ENCODE results near the gene BAZ1B. TPM values are rescaled to one million over a fixed set of nuclear protein-coding genes. Genes with fewer than 3 reads are reported as not detected.

The BAZ1B gene
- total and polyA plus RNA-seq, 2 of the 4 experiments (the other 2 are of a cell fraction) = 20.2 to 45.0 TPM

- H3K4me3 ChIP-seq (ENCODE audit: insufficient read depth, low read depth, low read length) = no peak overlapping the region
- H3K9me1 ChIP-seq (ENCODE audit: insufficient read depth, low read length) = no peaks in the 10 kb centered on the region
- no TSS peak for BruUV-seq (replicated peaks)
- H4K8ac ChIP-seq (ENCODE audit: low read depth in 2 of 2, low read length in 2 of 2) = no peak overlapping the region
- H3K4ac ChIP-seq (ENCODE audit: low read depth, low read length) = no peak overlapping the region
- H2BK20ac ChIP-seq (ENCODE audit: low read depth, low read length) = no peak overlapping the region
- no peak overlapping the region for H3K56ac ChIP-seq (ENCODE audit: extremely low read depth, insufficient read depth, low read length)
- H4K20me1 ChIP-seq (ENCODE audit: insufficient read depth, low read length) = no peaks in the 10 kb centered on the region
- no peak overlapping the region for H3K4me2 ChIP-seq (ENCODE audit: low read depth, low read length)
- in situ Hi-C loops (cut with MboI; ENCODE audit: low sequenced_read_pairs) (no loop called here), dilution Hi-C loops (cut with HindIII; ENCODE audit: low sequenced_read_pairs, unreplicated experiment) (no loop called here), intact Hi-C loops (cut with micrococcal nuclease) (loop anchor here (5.0 kb wide), 1 partner anchor 78 kb away; no protein-coding TSS in a partner anchor)
- ChIA-PET CTCF (no interaction called here), POLR2A (ENCODE audit: unreplicated experiment) (no interaction called here)
- peak overlapping the region; percentile 42 for H2AK9ac ChIP-seq (replicated peaks; ENCODE audit: low read depth, low read length, poor library complexity)
- no peak for DNase-seq
- H3K79me1 ChIP-seq (ENCODE audit: low read depth in 1 of 2, low read length in 2 of 2) = no peaks in the 10 kb centered on the region
- no peak overlapping the region for H4K91ac ChIP-seq (ENCODE audit: insufficient read depth, low read depth, low read length)
- H4K5ac ChIP-seq (ENCODE audit: low read depth, low read length) = no peak overlapping the region
- H2BK120ac ChIP-seq (ENCODE audit: low read depth, low read length) = no peak overlapping the region
- peak overlapping the region; percentile 43 for H2AFZ ChIP-seq (replicated peaks; ENCODE audit: low read length, poor library complexity)
- no peaks in the 10 kb centered on the region for H3K9me3 ChIP-seq (ENCODE audit: control insufficient read depth, insufficient read depth, low read length)
- no peaks in the 10 kb centered on the region; the same call in 1 of the 2 replicates for H3K4me1 ChIP-seq (ENCODE audit: control insufficient read depth, insufficient read depth, low read length)
- no peak overlapping the region for H3K27ac ChIP-seq (ENCODE audit: insufficient read depth, low read length)
- H3K27me3 ChIP-seq (ENCODE audit: control insufficient read depth, insufficient read depth, low read length) = no peaks in the 10 kb centered on the region
- H2AK5ac ChIP-seq (ENCODE audit: low read depth, low read length) = no peak overlapping the region; the same call in 1 of the 2 replicates
- H2BK5ac ChIP-seq (ENCODE audit: low read depth, low read length, poor library complexity, severe bottlenecking) = no peak overlapping the region
- no peak overlapping the region for H3K18ac ChIP-seq (ENCODE audit: low read depth, low read length)
- H2BK15ac ChIP-seq (ENCODE audit: low read depth, low read length) = no peak overlapping the region
- H3K14ac ChIP-seq (replicated peaks; ENCODE audit: low read depth, low read length) = no peak overlapping the region
- WGBS, 2 experiments (ENCODE audit: extremely low coverage in 2 of 2, insufficient read length in 1 of 2) = 100% methylated on average over 1 of the region's 6 CpGs; no CpG with 5 or more reads in 1 of the 2 experiments
- ATAC-seq (ENCODE audit: low read depth) = no peak
- H3K36me3 ChIP-seq (ENCODE audit: control insufficient read depth, insufficient read depth, low read length) = no peaks in the 10 kb centered on the region
- no peak overlapping the region for H3K9ac ChIP-seq (ENCODE audit: low read depth, low read length)
- no peak overlapping the region for H3K23ac ChIP-seq (ENCODE audit: low read depth, low read length)
- TF ChIP-seq ELK1 (IDR thresholded peaks at IDR 0.05; ENCODE audit: borderline replicate concordance, low read depth, low read length) = no peak
- no peak for TF ChIP-seq RAD21 (IDR thresholded peaks at IDR 0.05; ENCODE audit: low read length)
- no peak for TF ChIP-seq FOS (IDR thresholded peaks at IDR 0.05; ENCODE audit: low read depth, low read length)
- TF ChIP-seq RFX5 (IDR thresholded peaks at IDR 0.05; ENCODE audit: low read depth, low read length) = no peak
- TF ChIP-seq CTCF (conservative IDR thresholded peaks at IDR 0.05; ENCODE audit: low read depth, low read length) = no peak
- TF ChIP-seq RCOR1 (IDR thresholded peaks at IDR 0.05; ENCODE audit: insufficient replicate concordance, low read length) = no peak
- TF ChIP-seq MXI1 (IDR thresholded peaks at IDR 0.05; ENCODE audit: borderline replicate concordance, low read depth, low read length) = no peak
- TF ChIP-seq CHD1 (IDR thresholded peaks at IDR 0.05; ENCODE audit: low read depth, low read length) = no peak
- no peak for TF ChIP-seq NFE2L2 (IDR thresholded peaks at IDR 0.05; ENCODE audit: low read depth, low read length)
- TF ChIP-seq BHLHE40 (IDR thresholded peaks at IDR 0.05; ENCODE audit: low read depth, low read length) = no peak
- TF ChIP-seq SMC3 (IDR thresholded peaks at IDR 0.05; ENCODE audit: low read depth, low read length) = no peak
- no peak for TF ChIP-seq CEBPB (IDR thresholded peaks at IDR 0.05; ENCODE audit: low read depth, low read length)
- TF ChIP-seq MAFK (IDR thresholded peaks at IDR 0.05; ENCODE audit: low read depth, low read length) = no peak
- TF ChIP-seq MAZ (IDR thresholded peaks at IDR 0.05; ENCODE audit: borderline replicate concordance, low read depth, low read length) = no peak
- TF ChIP-seq POLR2A (IDR thresholded peaks at IDR 0.05; ENCODE audit: low read depth, low read length) = no peak
Measured at GRCh38 chr7:73429622-73430505, 92.2 kb downstream of the BAZ1B start.
